Activated CD4-positive, alpha-beta memory T cell treated with anti-CD3 and anti-CD28 coated beads for 36 hours (primary cell): ENCODE measurements around the gene CCR7. TPM values are rescaled to one million over a fixed set of nuclear protein-coding genes. Genes with fewer than 3 reads are reported as not detected.

ENCODE experiments used
- CTCF ChIA-PET: fragments of 350-600 bp; sonication (Branson Sonifier 250); formaldehyde crosslinking; loops from one replicate; lab custom pipeline; 2021; ENCODE audit warnings: antibody characterized with exemption, inconsistent platforms; lab: Charles Lee
- POLR2A ChIA-PET: fragments of 350-600 bp; sonication (Branson Sonifier 250); formaldehyde crosslinking; loops from one replicate; lab custom pipeline; 2021; ENCODE audit warnings: antibody characterized with exemption; lab: Charles Lee
- DNase-seq: peaks from one replicate; pipeline ENCODE4 v3.0.0-alpha.2; 2020
- H3K27ac Mint-ChIP-seq: one replicate; pipeline ENCODE4 v1.8.0; 2021; ENCODE audit warnings: mixed read lengths
- H3K27me3 Mint-ChIP-seq: one replicate; pipeline ENCODE4 v1.8.0; 2021; ENCODE audit warnings: mixed read lengths
- H3K36me3 Mint-ChIP-seq: one replicate; pipeline ENCODE4 v1.8.0; 2021; ENCODE audit warnings: mixed read lengths
- H3K4me1 Mint-ChIP-seq: one replicate; pipeline ENCODE4 v1.8.0; 2021; ENCODE audit warnings: low read depth, mixed read lengths
- H3K4me3 Mint-ChIP-seq: one replicate; pipeline ENCODE4 v1.8.0; 2021; ENCODE audit warnings: mild to moderate bottlenecking, mixed read lengths
- H3K9me3 Mint-ChIP-seq: one replicate; pipeline ENCODE4 v1.8.0; 2021; ENCODE audit warnings: mixed read lengths
- intact Hi-C: fragments of 100-400 bp; cut with micrococcal nuclease; formaldehyde crosslinking; loops from one replicate; pipeline ENCODE4 v1.15.1; 2023
- total RNA-seq, 2 experiments: library from RNA; stranded (reverse); gene quantifications; one replicate each; pipeline ENCODE4 v1.2.3, GENCODE V29; 2021

Gene CCR7
- total RNA-seq: 100 to 1,000 TPM; 137 to 145 TPM

- intact Hi-C loops: loop anchor here (1.0 to 5.0 kb wide), 3 partner anchors 17 to 1122 kb away; partner anchors contain the start of gene EIF1
- Mint-ChIP-seq H3K4me1 (peaks cover 60% of the 10 kb centered on the region), H3K9me3 (peaks cover 3% of the 10 kb centered on the region), H3K27ac (peak within 1 kb of the TSS; percentile 96), H3K36me3 (peaks cover 51% of the 10 kb centered on the region), H3K4me3 (peak within 1 kb of the TSS; percentile 93), H3K27me3 (no peaks in the 10 kb centered on the region)
- peak; percentile 92 for DNase-seq
- CTCF ChIA-PET: interaction anchor here (0.7 to 18.5 kb wide), 11 partner anchors 11 to 1098 kb away, joined by 3 to 392 read pairs (median 17); partner anchors contain the start of gene SMARCE1
- POLR2A ChIA-PET: interaction anchor here (0.7 to 8.2 kb wide), 14 partner anchors 12 to 1124 kb away, joined by 3 to 169 read pairs (median 6); partner anchors contain the start of gene SMARCE1
Observed at GRCh38 chr17:40564883-40565768, at the start of gene CCR7. Gene CCR7 (minus strand): TSS chr17:40565472. CDS start chr17:40565409, 63 bp downstream.

- ChIA-PET POLR2A (interaction anchor here (0.6 to 10.0 kb wide), 7 partner anchors 11 to 62 kb away, joined by 3 to 169 read pairs (median 5); partner anchors contain the start of gene CCR7), CTCF (interaction anchor here (0.7 to 11.9 kb wide), 12 partner anchors 10 to 1048 kb away, joined by 3 to 172 read pairs (median 4); partner anchors contain the start of genes CCR7 and SMARCE1)
- intact Hi-C loops: loop anchor here (1.0 to 5.0 kb wide), 2 partner anchors 53 to 242 kb away; no protein-coding TSS in a partner anchor
- peak; percentile 48 for DNase-seq
- H3K27ac Mint-ChIP-seq: peak overlapping the region; percentile 79
- H3K9me3 Mint-ChIP-seq: no peaks in the 10 kb centered on the region
- H3K27me3 Mint-ChIP-seq: no peaks in the 10 kb centered on the region
- H3K4me1 Mint-ChIP-seq: peaks cover 74% of the 10 kb centered on the region
- H3K4me3 Mint-ChIP-seq: peak overlapping the region; percentile 23
- H3K36me3 Mint-ChIP-seq: no peaks in the 10 kb centered on the region
Observed at GRCh38 chr17:40614431-40615067, 49.3 kb upstream of the CCR7 start.

- intact Hi-C loops: loop anchor here (2.0 to 5.0 kb wide), 2 partner anchors 15 to 241 kb away; no protein-coding TSS in a partner anchor
- Mint-ChIP-seq H3K27ac (peak overlapping the region; percentile 82), H3K36me3 (no peaks in the 10 kb centered on the region), H3K27me3 (no peaks in the 10 kb centered on the region), H3K9me3 (no peaks in the 10 kb centered on the region), H3K4me1 (peaks cover 78% of the 10 kb centered on the region), H3K4me3 (peak overlapping the region; percentile 62)
- ChIA-PET POLR2A (interaction anchor here (0.7 to 10.0 kb wide), 4 partner anchors 10 to 170 kb away, joined by 3 to 169 read pairs (median 22); partner anchors contain the start of gene CCR7), CTCF (interaction anchor here (11.9 kb wide), 1 partner anchor 50 kb away, joined by 172 read pairs; the partner anchor contains the start of gene CCR7)
- DNase-seq: no peak
Observed at GRCh38 chr17:40613467-40614154, 48.3 kb upstream of the CCR7 start.

GRCh38 chr17:40612599-40613244 lies 47.5 kb upstream of the CCR7 start:
- Mint-ChIP-seq H3K9me3 (no peaks in the 10 kb centered on the region), H3K4me3 (peak overlapping the region; percentile 62), H3K27me3 (no peaks in the 10 kb centered on the region), H3K27ac (peak overlapping the region; percentile 82), H3K36me3 (no peaks in the 10 kb centered on the region), H3K4me1 (peaks cover 87% of the 10 kb centered on the region)
- CTCF ChIA-PET: interaction anchor here (0.9 to 11.9 kb wide), 2 partner anchors 32 to 49 kb away, joined by 4 to 172 read pairs; partner anchors contain the start of gene CCR7
- DNase-seq: peak; percentile 86
- POLR2A ChIA-PET: interaction anchor here (0.6 to 10.0 kb wide), 5 partner anchors 9 to 325 kb away, joined by 3 to 169 read pairs (median 7); partner anchors contain the start of genes CCR7 and CDC6
- intact Hi-C loops: loop anchor here (2.0 to 5.0 kb wide), 2 partner anchors 14 to 240 kb away; no protein-coding TSS in a partner anchor

- H3K9me3 Mint-ChIP-seq: no peaks in the 10 kb centered on the region
- POLR2A ChIA-PET: interaction anchor here (0.6 to 10.0 kb wide), 2 partner anchors 50 to 324 kb away, joined by 3 to 169 read pairs; partner anchors contain the start of genes CCR7 and CDC6
- no peaks in the 10 kb centered on the region for H3K36me3 Mint-ChIP-seq
- CTCF ChIA-PET: interaction anchor here (0.9 to 11.9 kb wide), 4 partner anchors 8 to 48 kb away, joined by 4 to 172 read pairs (median 8); partner anchors contain the start of gene CCR7
- no peaks in the 10 kb centered on the region for H3K27me3 Mint-ChIP-seq
- no peak for DNase-seq
- H3K4me3 Mint-ChIP-seq: peak overlapping the region; percentile 41
- intact Hi-C loops: loop anchor here (2.0 to 5.0 kb wide), 3 partner anchors 13 to 240 kb away; no protein-coding TSS in a partner anchor
- peak overlapping the region; percentile 80 for H3K27ac Mint-ChIP-seq
- peaks cover 94% of the 10 kb centered on the region for H3K4me1 Mint-ChIP-seq
Observed at GRCh38 chr17:40611840-40612474, 46.7 kb upstream of the CCR7 start.

- H3K27me3 Mint-ChIP-seq: no peaks in the 10 kb centered on the region
- ChIA-PET CTCF (interaction anchor here (0.6 to 2.5 kb wide), 5 partner anchors 10 to 186 kb away, joined by 3 to 25 read pairs (median 3); no protein-coding TSS in a partner anchor), POLR2A (interaction anchor here (0.9 to 10.0 kb wide), 5 partner anchors 15 to 79 kb away, joined by 3 to 169 read pairs (median 3); partner anchors contain the start of gene CCR7)
- H3K27ac Mint-ChIP-seq: peak overlapping the region; percentile 75
- H3K36me3 Mint-ChIP-seq: no peaks in the 10 kb centered on the region
- peaks cover 94% of the 10 kb centered on the region for H3K4me1 Mint-ChIP-seq
- intact Hi-C loops: loop anchor here (1.0 to 5.0 kb wide), 3 partner anchors 70 to 238 kb away; partner anchors contain the start of gene TOP2A
- H3K4me3 Mint-ChIP-seq: peak overlapping the region; percentile 34
- H3K9me3 Mint-ChIP-seq: no peaks in the 10 kb centered on the region
- peak; percentile 49 for DNase-seq
Observed at GRCh38 chr17:40610359-40610758, 45.1 kb upstream of the CCR7 start.

GRCh38 chr17:40608061-40608581 lies 42.8 kb upstream of the CCR7 start:
- H3K27me3 Mint-ChIP-seq: no peaks in the 10 kb centered on the region
- H3K27ac Mint-ChIP-seq: peak overlapping the region; percentile 78
- DNase-seq: peak; percentile 64
- ChIA-PET CTCF (interaction anchor here (1.3 to 1.4 kb wide), 2 partner anchors 12 to 46 kb away, joined by 6 to 11 read pairs; no protein-coding TSS in a partner anchor), POLR2A (interaction anchor here (2.9 to 10.0 kb wide), 2 partner anchors 10 to 46 kb away, joined by 13 to 169 read pairs; partner anchors contain the start of gene CCR7)
- intact Hi-C loops: loop anchor here (1.0 to 5.0 kb wide), 3 partner anchors 9 to 291 kb away; no protein-coding TSS in a partner anchor
- peak overlapping the region; percentile 5 for H3K4me3 Mint-ChIP-seq
- peaks cover 95% of the 10 kb centered on the region for H3K4me1 Mint-ChIP-seq
- no peaks in the 10 kb centered on the region for H3K36me3 Mint-ChIP-seq
- no peaks in the 10 kb centered on the region for H3K9me3 Mint-ChIP-seq

GRCh38 chr17:40607641-40608040 lies 42.4 kb upstream of the CCR7 start:
- DNase-seq: peak; percentile 69
- intact Hi-C loops: loop anchor here (1.0 to 5.0 kb wide), 3 partner anchors 8 to 290 kb away; no protein-coding TSS in a partner anchor

More at GRCh38 chr17:40607641-40608040, 42.4 kb upstream of the CCR7 start:
- Mint-ChIP-seq H3K36me3 (no peaks in the 10 kb centered on the region), H3K27ac (peak overlapping the region; percentile 78), H3K4me1 (peaks cover 95% of the 10 kb centered on the region), H3K9me3 (no peaks in the 10 kb centered on the region), H3K27me3 (no peaks in the 10 kb centered on the region), H3K4me3 (peak overlapping the region; percentile 5)
- ChIA-PET CTCF (interaction anchor here (1.3 to 1.4 kb wide), 3 partner anchors 12 to 48 kb away, joined by 4 to 11 read pairs (median 6); no protein-coding TSS in a partner anchor), POLR2A (interaction anchor here (2.9 to 10.0 kb wide), 2 partner anchors 9 to 45 kb away, joined by 13 to 169 read pairs; partner anchors contain the start of gene CCR7)
